IPS-11a (cell line): Measurements from ENCODE around the gene PLGRKT.
"Not testable (repeated sequence)": the region's sequence is repeated elsewhere in the genome, so short reads cannot be mapped to it uniquely, and the experiment has no call there.

Source experiments
- H3K4me3 ChIP-seq: one replicate; pipeline ENCODE4 v1.5.1; 2013; ENCODE audit warnings: low read depth, low read length, control low read depth

Gene PLGRKT

DNA sequence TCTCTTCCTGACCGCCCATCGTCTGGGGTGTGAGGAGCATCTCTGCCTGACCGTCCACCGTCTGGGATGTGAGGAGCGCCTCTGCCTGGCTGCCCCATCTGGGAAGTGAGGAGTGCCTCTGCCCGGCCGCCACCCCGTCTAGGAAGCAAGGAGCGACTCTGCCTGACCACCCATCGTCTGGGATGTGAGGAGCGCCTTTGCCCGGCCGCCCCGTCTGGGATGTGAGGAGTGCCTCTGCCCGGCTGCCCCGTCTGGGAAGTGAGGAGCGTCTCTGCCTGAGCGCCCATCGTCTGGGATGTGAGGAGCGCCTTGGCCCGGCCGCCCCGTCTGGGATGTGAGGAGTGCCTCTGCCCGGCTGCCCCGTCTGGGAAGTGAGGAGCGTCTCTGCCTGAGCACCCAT lies 4.4 kb downstream of the PLGRKT start:
- not testable (repeated sequence) for H3K4me3 ChIP-seq

DNA sequence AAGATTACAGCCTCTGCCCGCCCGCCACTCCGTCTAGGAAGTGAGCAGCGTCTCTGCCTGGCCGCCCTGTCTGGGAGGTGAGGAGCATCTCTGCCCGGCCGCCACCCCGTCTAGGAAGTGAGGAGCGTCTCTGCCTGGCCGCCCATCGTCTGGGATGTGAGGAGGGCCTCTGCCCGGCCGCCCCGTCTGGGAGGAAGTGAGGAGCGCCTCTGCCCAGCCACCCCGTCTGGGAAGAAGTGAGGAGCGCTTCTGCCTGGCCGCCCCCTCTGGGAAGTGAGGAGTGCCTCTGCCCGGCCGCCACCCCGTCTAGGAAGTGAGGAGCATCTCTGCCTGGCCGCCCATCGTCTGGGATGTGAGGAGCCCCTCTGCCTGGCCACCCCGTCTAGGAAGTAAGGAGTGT lies 4.8 kb downstream of the PLGRKT start:
- not testable (repeated sequence) for H3K4me3 ChIP-seq

DNA sequence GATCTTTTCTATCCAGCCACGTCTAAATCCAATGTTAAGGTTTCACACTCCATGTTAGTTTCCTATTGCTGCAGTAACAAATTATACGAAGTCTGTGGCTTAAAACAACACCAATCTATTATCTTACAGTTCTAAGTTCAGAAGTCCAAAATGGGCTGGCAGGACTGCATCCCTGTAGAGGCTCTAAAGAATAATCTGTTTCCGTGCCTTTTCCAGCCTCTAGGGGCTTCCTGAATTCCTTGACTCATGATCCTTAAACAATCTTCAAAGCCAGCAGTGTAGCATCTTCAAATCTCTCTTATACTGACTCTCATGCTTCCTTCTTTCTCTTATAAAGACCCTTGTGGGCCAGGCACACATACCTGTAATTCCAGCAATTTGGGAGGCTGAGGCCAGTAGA lies 6.8 kb downstream of the PLGRKT start:
- no peak overlapping the region for H3K4me3 ChIP-seq

DNA sequence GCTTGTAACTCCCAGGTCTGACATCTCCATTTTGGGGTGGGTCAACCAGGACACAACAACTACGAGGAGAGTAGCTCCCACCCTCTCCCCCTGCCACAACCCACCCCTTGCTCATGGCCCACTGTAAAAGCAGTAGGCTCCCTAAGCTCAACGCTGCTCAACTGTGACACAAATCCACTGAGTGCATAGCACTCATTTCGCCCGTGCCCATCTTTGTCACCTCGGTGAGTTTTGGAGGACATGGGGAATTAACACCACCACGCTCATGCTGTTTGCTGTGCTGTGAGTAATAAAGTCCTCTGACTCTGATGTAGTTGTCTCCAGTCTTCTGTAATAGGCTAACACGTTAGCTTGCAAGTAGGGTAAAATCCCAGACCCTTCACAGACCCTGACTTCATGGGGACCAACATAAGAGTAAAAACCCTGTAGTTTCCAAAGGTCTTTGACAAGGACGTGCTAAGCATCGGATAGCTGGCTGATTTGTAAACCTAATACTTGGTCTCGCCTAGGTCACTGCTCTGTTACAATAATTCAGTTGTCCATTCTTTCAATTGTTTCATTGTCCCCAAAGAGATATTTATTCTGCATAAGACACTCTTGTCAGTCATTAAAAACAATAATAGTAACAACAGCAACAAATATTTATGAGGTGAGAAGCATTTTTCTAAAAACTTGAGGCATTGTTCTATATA lies 7.7 kb downstream of the PLGRKT start:
- H3K4me3 ChIP-seq = no peak overlapping the region

DNA sequence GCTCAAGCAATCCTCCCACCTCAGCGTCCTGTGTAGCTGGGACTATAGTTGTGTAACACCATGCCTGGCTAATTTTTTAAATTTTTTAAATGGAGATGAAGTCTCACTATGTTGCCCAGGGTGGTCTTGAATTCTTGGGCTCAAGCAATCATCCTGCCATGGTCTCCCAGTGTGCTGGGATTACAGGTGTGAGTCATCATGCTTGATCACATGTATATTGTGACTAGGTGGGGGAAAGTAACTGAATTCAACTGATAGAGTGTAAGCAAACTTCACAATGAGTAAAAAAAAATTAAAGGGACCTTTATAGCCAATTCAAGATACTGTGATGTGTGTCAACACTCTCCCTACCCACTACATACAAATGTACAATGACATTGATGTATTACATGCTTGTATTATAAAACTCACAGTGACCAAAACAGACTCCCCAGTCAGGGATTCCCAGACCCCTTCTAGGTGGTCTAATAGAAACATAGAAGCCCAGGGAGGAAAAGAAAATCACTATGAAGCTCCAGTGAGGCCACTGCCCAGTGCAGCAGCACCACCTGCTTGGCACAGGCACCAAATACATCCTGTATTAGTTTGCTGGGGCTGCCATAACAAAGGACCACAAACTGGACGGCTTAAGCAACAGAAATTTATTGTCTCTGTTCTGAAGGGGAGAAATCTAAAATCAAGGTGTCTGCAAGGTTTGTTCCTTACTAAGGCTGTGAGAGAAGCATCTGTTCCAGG lies 8.8 kb downstream of the PLGRKT start:
- no peak overlapping the region for H3K4me3 ChIP-seq

DNA sequence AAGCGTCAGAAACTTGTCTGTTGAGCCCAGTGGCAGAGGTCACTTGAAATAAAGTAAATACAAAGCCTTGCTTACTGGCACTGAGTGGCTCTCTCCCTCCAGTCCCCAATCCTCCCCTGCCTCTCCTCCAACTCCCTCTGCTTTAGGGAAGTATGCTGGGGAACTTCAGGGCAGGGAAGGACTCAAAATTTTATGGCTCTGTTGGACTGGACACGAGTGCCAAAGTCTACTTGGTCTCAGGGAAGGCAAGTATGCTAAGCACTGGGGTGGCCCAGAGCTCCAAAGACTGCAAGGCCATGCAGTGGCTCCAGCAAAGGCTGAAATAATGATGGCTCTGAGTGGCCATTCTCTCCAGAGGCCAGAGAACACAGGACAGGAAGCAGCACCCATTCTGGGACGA lies 9.6 kb downstream of the PLGRKT start:
- H3K4me3 ChIP-seq = no peak overlapping the region

DNA sequence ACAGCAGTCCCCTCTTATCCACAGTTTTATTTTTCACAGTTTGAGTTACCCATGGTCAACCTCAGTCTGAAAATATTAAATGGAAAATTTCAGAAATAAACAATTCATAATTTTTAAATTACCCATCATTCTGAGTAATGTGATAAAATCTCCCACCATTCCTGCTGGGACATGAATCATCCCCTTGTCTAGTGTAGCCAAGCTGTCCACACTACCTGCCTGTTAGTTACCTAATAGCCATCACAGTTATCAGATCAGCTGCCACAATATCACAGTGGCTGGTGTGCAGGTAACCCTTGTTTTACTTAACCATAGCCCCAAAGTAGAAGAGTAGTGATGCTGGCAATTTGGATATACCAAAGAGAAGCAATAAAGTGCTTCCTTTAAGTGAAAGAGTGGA lies 10.7 kb downstream of the PLGRKT start:
- H3K4me3 ChIP-seq = no peak overlapping the region

DNA sequence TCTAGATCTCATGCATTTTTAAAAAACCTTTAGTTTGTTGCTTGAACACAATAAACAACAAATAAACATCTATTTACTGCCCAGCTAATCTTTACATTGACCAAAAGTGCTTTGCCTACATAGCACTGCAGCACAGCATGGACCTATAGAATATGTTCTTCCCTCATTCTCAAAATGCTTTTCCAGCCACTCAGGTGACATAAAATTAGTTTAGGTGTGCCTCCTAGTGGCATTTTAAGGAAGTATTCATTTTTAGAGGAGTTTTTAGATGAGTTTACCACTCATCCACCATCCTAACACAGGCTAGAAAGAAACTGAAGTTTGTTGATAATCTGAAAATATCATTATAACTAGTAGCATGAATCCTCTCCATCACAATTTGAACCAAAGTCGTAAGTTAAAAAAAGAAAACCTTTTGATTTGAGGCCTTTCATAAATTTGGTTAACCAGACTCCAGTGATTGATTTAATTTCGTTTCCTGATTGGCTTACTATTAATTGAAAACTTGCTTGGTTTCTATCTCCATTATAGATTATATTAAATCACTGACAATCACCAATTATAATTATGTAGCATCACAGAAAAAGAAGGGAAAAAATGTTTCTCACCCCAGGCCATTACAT lies 12.6 kb downstream of the PLGRKT start:
- H3K4me3 ChIP-seq = no peak overlapping the region

DNA sequence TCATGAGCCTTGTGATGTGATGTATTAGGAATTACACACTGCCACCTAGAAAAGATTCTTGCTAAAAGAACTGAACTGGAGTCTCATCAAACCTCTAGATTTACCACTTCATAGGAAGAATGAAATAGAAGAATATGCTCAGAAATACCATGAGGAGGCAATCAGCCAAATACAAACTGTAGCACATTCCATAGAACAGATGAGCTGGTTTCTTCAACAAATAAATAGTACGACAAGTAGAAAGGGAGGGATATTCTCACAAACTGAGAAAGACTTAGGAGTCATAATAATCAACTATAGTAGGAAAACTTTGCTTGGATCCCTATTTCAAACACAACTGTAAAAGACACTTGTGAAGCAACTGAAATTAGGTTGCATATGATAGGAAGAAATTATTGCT lies 15.4 kb downstream of the PLGRKT start:
- no peak overlapping the region for H3K4me3 ChIP-seq

DNA sequence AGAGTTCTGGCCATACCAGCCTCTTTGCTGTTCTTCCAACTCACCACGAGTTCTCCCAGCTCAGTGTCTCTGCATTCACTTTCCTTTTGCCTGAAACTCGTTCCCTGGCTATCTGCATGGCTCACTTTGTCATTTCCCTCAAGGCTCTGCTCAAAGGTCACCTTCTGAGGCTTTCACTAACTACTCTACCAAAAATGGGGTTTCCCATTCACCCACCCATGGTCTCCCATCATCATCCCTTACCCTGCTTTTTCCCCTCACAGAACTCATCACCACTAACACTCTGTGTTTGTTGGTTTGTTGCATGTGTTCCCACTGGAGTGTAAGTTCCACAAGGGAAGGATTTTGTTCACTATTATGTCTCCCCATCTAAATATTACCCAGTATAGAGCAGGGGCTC lies 16.6 kb downstream of the PLGRKT start:
- no peak overlapping the region for H3K4me3 ChIP-seq

DNA sequence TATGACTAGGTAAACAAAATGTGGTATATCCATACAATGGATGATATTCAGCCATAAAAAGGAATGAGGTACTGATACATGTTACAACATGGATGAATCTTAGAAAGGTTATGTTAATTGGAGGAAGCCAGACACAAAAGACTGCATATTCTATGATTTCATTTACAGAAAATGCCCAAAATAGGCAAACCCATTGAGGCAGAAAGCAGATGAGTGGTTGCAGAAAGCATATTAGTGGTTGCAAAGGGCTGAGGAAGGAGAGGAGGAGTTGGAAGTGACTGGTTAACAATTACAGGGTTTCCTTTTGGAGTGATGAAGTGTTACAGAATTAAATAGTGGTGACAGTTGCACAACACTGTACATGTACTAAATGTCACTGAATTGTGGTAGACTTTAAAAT lies 17.7 kb downstream of the PLGRKT start:
- no peak overlapping the region for H3K4me3 ChIP-seq

DNA sequence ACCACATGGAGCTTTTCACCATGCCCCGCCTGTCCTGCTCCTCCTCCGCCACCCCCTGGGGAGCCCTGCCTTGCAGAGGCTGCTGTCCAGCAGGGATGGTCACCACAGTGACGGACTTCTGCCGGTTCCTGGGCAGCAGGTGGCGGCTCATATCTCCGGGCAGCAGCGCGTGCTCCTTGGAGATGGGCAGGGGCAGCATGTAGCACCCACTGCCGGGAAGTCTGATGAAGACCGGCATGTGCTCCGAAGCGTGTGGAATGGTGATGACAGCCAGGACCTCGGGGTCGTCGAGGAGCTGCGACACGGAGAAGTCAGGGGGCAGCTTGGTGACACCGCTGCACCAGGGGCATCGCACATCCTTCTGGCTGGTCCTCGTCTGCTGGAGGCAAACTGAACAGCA lies 19.2 kb downstream of the PLGRKT start:
- no peak overlapping the region for H3K4me3 ChIP-seq

DNA sequence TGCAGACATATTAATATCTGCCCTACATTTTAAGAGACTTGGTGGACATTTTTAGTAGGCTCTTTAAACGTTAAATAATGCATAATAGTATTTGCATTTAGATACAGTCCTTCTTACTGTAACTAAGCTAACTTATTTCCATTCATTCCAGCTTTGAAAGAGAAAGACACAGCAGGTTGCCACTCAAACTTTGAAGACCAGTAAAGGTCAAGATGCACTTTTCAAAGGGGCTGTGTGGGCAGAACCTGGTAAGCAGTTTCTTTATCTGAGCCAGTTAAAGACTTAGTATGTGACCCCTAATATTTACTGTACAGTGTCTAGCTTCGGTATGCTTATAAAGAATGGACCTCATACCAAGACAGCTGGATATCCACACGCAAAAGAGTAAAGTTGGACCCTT lies 20.8 kb downstream of the PLGRKT start:
- no peak overlapping the region for H3K4me3 ChIP-seq

DNA sequence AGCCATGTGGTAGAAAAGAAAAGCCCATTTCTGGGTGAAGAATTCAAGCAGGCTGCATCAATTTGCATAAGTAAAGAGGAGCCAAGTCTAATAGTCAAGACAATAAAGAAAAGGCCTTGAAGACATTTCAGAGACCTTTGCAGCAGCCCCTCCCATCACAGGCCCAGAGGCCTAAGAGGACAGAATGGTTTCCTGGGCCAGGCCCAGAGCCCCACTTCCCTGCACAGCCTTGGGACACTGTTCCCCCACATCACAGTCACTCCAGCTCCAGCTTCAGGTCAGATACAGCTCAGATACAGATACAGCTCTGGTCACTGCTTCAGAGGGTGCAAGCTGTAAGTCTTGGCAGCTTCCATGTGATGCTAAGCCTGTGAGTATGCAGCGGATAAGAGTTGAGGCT lies 29.1 kb downstream of the PLGRKT start:
- no peak overlapping the region for H3K4me3 ChIP-seq

DNA sequence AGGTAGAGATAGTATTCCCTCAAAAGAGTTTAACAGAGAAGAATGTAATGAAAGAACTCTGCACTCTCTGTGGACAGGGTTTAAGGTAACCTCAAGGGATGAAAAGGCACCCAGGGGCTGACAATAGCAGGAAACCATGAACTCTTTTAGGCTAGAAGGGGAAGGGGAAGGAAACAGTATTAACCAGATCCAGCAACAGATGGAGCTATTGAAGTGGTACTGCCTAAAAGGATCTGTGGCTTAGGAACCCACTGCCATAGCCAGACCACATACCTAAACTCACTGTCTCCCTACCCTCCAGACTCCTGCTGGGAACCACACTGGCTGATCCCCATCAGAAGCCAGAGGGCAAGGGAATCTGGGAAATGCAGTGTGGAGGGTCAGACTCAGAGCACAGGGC lies 35.5 kb downstream of the PLGRKT start:
- no peak overlapping the region for H3K4me3 ChIP-seq

DNA sequence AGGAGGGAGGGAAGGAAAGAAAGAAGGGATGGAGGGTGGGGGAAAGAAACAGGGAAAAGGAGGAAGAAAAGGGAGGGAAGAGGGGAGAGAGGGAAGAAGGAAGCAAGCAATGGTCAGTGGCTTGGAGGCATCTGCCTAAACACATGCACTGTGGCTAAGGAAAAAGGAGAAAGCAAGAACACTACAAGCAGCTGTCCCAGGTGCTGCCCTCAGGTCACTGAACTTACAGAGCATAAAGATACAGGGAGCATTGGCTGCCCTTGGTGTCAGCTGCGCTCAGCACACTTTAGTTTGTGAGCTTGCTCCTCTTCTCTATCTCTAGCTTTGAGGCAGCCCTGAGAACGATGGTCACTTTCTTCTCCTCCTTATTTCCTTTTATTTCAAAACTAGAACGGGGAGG lies 40.2 kb downstream of the PLGRKT start:
- not testable (repeated sequence) for H3K4me3 ChIP-seq

DNA sequence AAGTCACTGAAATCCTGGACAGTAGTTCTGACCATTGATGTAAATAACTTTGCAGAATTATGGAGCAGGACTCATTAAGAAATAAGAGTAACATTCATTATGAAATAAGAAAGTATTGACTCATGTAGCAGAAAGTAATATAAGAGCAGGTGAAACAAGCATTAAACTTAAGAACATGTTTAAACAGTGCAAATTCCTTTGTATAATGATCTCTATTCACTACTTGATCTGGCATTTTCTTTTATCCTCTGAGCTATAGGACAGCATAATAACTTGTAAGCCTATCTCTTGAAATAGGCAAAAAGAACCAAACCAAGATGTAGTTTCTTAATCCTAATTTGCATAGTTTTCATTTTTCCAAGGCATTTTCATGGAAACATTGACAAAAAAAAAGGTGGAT lies 42.3 kb downstream of the PLGRKT start:
- H3K4me3 ChIP-seq = no peak overlapping the region

DNA sequence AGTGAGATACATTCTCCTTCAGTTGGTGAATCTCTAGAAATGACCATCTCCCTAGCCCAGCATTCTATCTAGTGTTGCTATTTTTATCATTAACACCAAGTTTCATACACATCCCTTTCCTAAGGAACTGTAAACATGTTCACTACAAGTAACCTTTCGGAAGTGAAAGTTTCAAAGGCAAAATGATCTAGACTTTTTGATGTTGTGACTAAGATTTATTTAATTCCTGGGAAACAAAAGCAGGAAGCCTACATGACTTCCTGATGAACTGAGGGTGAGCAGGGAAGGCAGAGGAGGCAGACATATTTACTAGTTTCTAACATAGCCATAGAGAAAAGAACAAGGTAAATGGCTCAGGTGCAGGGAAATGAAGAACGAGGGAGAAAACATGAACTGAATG lies 43.7 kb downstream of the PLGRKT start:
- H3K4me3 ChIP-seq = not testable (repeated sequence)

DNA sequence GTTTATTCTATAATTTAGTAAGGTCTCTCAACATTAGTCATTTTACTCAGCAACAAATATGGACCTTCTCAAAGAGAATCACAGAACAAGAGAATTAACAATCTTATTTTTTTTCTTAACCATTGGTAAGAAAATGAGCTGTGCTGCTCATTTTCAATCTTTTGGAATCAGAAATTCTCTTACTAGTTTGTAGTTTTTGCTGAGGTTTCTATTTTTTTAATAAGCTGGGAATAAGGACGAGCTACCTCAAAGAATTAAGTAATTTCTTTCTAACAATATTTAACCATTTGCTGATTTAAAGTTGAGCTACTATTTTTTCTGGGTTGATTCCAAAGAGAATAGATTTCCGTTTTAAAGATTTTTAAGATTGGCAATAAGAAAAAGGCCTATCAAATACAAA lies 44.2 kb downstream of the PLGRKT start:
- no peak overlapping the region for H3K4me3 ChIP-seq

DNA sequence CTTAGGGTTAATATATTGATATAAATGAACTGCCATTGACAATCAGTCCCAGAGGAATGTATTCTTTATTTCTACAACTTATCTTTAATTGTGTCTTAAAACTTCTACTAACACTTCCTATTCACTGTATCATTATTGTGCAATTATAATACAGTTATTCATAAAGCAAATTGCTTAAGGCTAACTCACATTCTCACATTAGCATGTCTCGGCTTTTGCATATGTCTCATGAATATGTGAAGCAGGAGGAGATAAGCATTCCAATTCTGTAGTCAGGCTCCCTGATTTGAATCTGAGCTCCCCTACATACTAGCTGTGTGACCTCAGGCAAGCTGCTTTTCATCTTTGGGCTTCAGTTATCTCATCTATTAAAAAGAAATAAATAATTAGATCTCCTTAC lies 45.4 kb downstream of the PLGRKT start:
- H3K4me3 ChIP-seq = no peak overlapping the region

DNA sequence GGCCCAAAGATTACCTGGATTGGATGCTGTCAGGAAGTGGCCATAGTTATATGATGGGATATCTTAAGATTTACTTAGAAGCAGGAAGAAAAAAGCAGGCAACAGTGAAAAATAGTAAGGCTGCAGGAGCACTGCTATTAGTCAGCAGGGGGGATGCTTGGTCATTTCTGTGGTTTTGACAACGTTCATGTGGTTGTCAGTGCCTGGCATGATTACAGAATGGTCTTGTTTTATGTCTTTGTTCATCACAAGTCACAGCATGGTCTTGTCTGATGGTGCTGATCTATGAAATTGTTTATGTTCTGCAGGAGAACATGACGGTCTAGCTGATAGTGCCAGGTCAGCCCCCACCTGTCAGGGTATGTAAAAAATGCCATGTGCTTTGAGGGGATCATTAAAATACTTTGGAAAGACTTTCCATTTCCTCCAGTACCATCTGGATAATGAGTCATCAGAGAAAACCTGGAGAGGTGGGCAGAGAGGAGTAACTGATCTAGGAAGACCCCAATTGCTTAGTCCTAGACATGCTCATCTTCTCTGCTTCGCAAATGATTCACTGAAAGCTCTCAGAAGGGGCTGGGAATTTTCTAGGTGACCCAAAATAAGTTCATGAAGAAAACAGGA lies 48.5 kb downstream of the PLGRKT start:
- H3K4me3 ChIP-seq = no peak overlapping the region
